OCI-LY3 (cell line): Measurements from ENCODE around the gene STOML2.

ENCODE experiments used
- CTCF ChIP-seq: fragments of 200-600, 300-600 bp; sonication (generic); IDR thresholded peaks from 2 replicates; pipeline ENCODE4 v1.5.1; 2014; ENCODE audit warnings: antibody characterized with exemption, low read length, low read depth
- EZH2phosphoT487 ChIP-seq: fragments of 200-600 bp; shearing (Covaris generic); IDR thresholded peaks from 2 replicates; pipeline ENCODE4 v1.6.1; 2018; ENCODE audit warnings: antibody characterized with exemption, mixed run types, low read depth

GRCh38 chr9:35135988-35136387 is 33.1 kb upstream of the STOML2 start:
- TF ChIP-seq CTCF (no peak), EZH2phosphoT487 (no peak)
